Stomach (tissue), 4 donors: ENCODE measurements around the gene ESYT3.

Source experiments
- CTCF ChIP-seq, 7 experiments: fragments of 450-650 bp in 4 of 7; fragments of 200-600 bp in 3 of 7; sonication (generic) in 3 of 7; IDR thresholded peaks; one replicate each; pipeline ENCODE4 v1.5.1; 2016 to 2019; ENCODE audit warnings: antibody characterized with exemption in 7 of 7, control low read depth in 2 of 7, mild to moderate bottlenecking in 1 of 7
- EP300 ChIP-seq: sonication (generic); formaldehyde crosslinking; IDR thresholded peaks from one replicate; pipeline ENCODE4 v1.6.1; 2017; ENCODE audit warnings: antibody characterized with exemption
- POLR2A ChIP-seq, 4 donors: fragments of 450-650 bp; IDR thresholded peaks; one replicate each; pipeline ENCODE4 v1.6.1; 2016; ENCODE audit warnings: antibody characterized with exemption in 4 of 4, control low read depth in 2 of 4, mild to moderate bottlenecking in 1 of 4, moderate library complexity in 1 of 4
- POLR2AphosphoS5 ChIP-seq, 3 donors: sonication (generic); formaldehyde crosslinking; IDR thresholded peaks; one replicate each; pipeline ENCODE4 v1.6.1; 2016; ENCODE audit warnings: antibody characterized with exemption in 3 of 3

GRCh38 chr3:138492980-138493675 lies 58.7 kb downstream of the ESYT3 start:
- no peak for TF ChIP-seq CTCF (IDR thresholded peaks at IDR 0.05)
- TF ChIP-seq POLR2A (IDR thresholded peaks at IDR 0.05), result no peak
- no peak for TF ChIP-seq EP300
- TF ChIP-seq POLR2AphosphoS5 (IDR thresholded peaks at IDR 0.05), result no peak
